ENCODE measurements around the gene PXDN.
"Not testable (repeated sequence)": the region's sequence is repeated elsewhere in the genome, so short reads cannot be mapped to it uniquely, and the experiment has no call there.

The PXDN gene

DNA sequence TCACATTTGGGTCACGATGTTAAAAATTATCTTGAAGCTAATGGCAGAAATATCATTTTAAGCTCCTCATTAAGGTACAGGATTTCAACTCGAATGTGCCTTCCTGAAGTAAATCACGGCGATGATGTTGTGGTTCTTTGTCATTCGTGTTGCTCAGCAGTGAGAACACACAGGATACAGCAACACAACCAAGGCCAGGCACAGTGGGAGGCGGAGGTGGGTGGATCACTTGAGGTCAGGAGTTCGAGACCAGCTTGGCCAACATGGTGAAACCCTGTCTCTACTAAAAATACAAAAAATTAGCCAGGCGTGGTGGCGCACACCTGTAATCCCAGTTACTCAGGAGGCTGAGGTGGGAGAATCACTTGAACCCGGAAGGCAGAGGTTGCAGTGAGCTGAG is 43.9 kb downstream of the PXDN start:
- DNase-seq = not testable (repeated sequence)

- DNase-seq = no peak
Measured at GRCh38 chr2:1698188-1698945, 45.9 kb downstream of the PXDN start.

DNA sequence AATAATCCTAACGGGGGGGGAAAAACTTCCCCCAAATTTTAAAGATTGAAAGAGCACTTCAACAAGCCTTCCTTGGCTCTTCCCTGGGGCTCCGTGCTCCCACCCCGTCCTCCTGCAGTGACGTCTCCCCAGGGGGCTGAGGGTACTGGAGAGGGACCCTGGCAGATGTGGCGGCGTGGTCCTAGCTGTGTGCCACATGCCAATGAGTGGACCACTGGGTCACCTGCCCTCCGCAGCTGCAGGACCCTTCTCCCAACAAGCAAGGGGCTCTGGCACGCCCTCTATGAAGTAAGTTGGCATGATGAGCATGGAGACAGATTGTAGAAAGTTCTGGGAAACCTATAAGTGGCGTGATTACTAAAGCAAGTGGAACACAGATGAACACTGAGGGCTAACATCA is 46.7 kb downstream of the PXDN start:
- no peak for DNase-seq

DNA sequence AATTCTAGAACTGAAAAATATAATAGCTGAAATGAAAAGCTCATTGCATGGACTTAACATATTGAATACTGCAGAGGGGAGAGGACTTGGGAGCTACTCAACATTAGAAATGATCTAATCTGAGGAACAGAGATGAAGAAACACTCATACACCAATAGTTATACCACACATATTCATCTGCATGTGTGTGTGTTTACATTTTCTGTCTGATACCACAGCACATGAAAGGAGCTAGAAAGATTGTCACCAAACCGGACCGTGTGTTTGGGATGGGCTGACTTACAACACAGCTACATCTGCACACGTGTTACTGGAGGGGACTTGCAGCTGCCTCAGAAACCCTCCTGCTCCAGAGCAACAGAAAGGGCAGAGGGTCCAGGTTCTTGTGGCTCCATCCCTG is 47.8 kb downstream of the PXDN start:
- DNase-seq = no peak

DNA sequence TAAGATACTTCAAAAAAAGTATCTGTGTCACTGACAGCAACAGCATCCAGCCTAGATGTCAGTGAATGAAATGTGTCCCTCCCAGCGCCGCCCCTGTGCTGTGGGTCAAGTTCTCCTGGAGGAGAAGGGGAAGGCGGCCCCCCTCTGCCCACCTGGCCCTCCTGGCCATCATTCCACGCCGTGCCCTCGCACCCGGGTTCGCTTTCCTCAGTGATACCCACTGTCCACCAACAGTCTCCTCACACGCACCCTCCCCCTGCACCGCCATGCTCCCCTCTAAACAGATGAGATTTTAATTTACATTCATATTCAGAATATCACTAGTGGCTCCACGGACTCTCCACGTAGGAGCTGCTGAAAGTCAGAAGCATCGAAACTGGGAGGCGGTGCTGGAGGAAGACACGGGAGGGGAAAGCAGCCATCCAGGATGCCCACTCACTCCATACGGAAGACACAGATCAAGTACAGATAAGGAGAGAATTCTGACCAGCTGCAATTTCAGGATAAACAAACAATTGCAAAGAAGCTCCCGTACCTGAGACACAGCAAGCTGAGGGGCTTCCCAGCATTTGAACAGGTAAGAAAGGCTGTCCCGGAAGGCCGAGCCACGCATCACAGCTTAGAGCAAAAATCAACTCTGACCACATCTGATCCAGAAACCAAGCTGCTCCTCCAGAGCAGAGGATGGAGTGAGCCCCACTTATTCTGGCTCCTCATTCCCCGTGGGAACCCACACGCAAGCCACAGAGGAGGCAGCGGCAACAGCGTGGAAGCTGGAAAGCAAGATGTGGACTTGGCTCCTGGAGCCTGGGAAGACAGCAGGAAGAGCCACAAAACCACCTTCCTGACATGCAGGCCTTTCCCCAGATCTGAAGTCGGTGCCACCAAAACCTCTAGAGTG is 49.7 kb downstream of the PXDN start:
- DNase-seq = no peak

DNA sequence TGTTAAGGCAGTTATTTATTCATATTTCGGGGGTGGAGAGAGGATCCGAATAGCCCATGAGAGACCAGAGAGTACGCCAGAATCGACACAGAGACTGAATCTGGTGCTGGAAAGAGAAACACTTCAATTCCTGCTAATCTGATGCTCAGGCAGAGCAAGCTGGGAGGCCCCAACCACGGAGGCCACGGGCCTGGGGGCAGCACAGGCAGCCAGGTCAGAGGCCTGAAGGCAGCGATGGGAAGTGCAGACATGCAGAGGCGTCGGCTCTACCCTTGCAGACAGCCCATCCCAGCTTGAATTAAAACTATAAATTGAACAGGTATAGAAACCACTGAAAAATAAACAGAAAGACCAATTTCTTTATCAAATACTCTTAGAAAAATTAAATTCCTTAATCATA is 50.6 kb downstream of the PXDN start:
- no peak for DNase-seq

DNA sequence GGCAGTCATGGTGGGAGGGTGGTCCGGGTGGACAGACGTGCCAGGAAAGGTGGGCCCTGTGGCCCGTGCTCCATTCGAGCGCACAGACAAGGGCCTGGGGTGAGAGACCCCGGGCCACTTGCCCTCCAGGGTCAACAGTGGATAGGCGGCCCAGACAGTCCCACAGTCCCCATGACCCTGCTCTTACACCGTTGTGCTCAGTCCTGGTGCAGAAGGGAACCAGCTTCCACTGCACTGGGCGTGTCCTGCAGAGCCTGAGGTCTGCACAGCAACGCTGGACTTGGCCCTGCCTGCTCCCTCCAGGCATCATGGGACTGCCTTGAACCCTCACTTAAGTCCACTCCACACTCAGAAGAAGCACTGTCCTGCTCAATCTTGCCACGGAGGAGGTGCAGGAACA is 52.0 kb downstream of the PXDN start:
- no peak for DNase-seq

GRCh38 chr2:1691366-1691765 is 52.9 kb downstream of the PXDN start:
- DNase-seq = no peak

DNA sequence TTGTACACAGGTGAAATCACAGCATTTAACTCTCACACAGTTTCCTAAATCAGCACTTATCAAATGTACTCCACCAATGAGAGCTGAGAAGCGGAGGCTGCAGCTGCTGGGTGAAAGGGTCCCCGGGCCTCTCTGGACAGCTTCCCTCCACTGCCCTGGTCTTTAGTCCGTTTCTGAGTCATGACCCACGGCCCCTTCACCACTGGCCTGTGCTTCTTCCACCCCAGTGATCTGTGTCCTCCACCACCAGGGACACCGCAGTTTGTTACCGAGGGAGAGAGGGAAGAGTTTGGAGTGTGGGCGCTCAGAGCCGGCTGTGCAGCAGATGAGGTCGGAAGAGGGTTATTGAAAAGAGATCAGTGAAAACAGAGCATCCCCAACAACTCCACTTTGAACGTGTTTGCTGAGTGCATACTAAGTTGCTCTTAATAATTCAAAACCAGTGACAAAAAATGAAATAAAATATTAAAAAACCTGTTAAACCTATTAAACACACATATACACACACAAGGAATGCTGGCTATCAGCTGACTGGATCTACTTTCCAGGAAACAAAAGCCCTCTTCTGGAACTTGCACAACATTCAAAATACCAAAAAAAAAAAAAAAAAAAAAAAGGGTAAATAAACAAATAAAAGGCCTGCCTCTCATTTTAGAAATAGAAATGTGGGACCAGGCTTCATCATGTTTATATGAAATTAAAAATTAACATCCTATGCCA is 54.1 kb downstream of the PXDN start:
- no peak for DNase-seq

GRCh38 chr2:1688859-1689258 is 55.5 kb downstream of the PXDN start:
- DNase-seq = no peak

- no peak for DNase-seq
Measured at GRCh38 chr2:1688161-1688560, 56.2 kb downstream of the PXDN start.

DNA sequence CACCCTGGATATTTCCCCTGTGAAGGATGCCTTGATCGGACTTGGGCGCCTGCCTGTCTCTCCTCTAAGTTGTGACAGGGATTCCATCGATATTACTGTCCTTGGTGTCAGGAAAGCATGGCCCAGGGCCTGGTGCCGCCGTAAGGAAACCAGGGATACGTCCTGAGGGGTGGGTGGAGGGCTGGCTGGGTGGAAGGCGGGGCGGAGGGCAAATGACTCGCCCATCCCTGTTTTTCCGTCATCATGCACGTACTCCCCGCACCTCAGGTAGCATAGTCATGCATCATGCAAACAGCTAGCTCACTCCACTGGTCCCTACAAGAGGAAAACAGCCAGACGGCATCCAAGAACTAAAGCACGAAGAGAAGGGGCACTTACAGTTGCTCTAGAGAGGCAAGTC is 57.1 kb downstream of the PXDN start:
- DNase-seq = no peak

GRCh38 chr2:1686784-1687105 is 57.6 kb downstream of the PXDN start:
- DNase-seq = no peak

DNA sequence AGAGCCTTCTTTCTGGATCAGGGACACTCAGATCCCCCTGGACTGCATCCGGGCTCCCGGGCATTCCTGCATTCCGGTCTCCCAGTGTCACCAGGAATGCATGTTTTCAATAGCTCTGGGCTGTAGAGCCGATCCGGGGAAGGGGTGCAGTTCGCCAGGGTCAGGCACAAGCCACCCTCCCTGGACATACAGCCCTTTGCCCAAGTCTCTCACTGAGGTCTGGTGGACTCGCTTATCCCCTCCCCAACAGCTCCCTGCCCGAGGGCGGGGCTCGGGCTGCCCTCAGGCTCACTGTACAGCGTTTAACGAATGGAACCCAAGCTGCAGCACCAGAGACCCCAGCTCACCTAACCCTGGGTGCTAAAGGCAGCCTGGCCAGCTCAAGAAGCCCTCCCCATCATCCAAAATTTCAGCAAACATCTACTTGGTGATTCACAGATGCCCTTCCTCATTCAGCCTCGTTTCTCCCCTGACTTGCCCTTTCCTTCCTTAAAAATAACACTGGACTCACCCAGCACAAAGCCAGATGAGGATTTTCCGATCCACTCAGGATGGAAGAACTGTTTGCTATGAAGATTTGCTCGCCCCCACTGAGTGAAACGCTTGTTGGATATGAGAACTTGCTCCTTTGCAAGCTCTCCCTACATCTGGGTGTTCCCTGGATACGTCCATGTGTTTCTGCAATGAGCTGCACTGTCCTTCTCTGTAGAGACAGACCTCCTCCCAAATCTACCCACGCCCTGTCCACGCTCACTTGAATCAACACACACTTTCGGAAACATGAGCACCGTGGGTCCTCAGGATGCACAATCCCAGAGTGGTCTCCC is 58.1 kb downstream of the PXDN start:
- no peak for DNase-seq

DNA sequence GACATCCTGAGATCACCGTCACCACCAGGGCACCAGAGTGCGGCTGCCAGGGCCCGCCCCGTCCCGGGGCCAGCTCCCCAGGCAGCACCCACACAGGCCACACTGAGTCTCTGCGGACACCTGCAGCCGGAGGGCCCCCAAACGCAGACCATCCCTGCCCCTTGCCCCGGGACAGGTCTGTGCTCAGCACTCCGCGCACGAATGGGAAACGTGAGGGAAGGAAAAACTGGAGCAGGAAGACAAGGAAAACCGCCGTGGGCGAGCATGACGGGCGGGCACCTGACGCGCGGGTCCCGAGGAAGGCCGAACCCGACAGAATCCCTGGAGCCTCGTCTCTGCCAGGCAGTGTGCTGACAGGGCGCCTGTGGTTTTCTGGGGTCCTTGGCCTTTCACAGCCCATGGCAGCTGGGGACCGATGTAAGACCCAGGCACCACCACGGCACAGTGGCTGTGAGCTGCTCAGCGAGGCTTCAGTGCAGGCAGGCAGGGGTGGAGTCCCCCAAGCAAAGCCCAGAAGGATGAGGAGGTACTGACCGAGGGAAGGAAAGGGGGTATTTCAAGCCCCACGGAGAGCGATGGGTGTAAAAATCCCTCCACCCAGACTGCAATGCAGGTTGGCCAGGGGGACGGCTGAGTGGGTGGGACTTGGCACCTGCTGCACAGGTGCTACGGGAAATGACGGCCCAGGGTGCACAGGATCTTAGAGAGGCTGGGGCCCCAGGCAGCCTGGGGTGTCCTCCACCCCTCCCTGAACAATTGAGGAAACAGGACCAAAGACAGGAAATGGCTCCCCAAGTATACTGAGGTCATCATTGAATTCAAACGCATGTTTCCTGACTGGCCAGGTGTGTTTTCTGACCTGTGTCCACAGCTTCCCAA is 59.0 kb downstream of the PXDN start:
- no peak for DNase-seq

GRCh38 chr2:1683297-1683696 is 61.0 kb downstream of the PXDN start:
- DNase-seq = no peak

- no peak for DNase-seq
Measured at GRCh38 chr2:1682181-1682440, 62.2 kb downstream of the PXDN start.

- no peak for DNase-seq
Measured at GRCh38 chr2:1681323-1682180, 62.8 kb downstream of the PXDN start.

- DNase-seq = no peak
Measured at GRCh38 chr2:1681017-1681318, 63.3 kb downstream of the PXDN start.

DNA sequence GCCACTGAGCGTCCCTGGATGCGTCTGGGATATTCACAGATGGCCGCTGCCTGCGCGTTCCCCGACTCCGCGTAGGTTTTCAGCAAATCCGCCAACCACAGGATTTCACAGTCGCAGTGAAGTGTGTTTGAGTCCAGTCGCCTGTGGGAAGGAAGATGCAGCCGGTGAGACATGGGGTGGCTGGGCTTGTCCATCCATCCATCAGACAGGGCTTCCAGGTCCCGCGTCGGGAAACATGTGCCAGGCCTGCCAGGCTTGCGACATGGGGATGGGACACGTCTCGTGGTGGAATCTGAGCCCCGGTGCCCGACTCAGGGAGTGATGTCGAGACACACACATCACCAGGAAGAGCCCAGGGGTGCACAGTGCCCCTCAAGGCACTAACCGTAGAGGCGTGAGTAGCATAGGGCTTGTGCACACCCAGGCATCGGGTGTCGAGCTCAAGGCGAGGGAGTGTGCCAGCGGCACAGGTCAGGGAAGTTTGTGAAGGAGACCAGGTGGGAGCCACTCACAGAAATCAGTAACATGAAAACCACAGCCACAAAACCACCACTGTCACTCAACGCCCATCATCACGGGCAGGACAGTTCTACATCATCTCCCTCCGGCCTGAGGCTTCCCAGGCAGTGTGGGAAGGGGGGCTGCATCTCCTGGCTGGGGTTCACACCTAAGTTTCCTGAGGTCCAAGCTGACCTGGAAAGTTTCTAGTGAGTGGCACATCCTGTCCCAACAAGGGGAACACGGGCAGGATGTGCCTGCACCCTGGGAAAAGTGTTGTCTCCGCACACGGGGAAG is 63.9 kb downstream of the PXDN start:
- DNase-seq = no peak
